H1 (cell line): Measurements from ENCODE around the gene MRS2. TPM values are rescaled to one million over a fixed set of nuclear protein-coding genes. Genes with fewer than 3 reads are reported as not detected.

Experiments used
- CTCF ChIA-PET: fragments of 300-600 bp; sonication (Branson Sonifier 250); formaldehyde crosslinking; loops from one replicate; lab custom pipeline; 2021; ENCODE audit not compliant: partially characterized antibody; lab: Charles Lee
- POLR2A ChIA-PET: fragments of 300-600 bp; sonication (Branson Sonifier 250); formaldehyde crosslinking; loops from one replicate; lab custom pipeline; 2021; ENCODE audit warnings: inconsistent platforms; ENCODE audit not compliant: partially characterized antibody; lab: Charles Lee
- DNase-seq, 2 experiments: peaks; one replicate each; pipeline versions ENCODE4 v3.0.0 to v3.0.0-alpha.2; 2010 to 2022; ENCODE audit warnings: low spot score in 2 of 2, low read depth in 1 of 2, mixed read lengths in 1 of 2
- FAIRE-seq: peaks from 2 replicates; lab custom pipeline; 2011; peaks lifted over from hg19 to GRCh38; lab: Jason Lieb, UNC
- H2AFZ ChIP-seq: 2 replicates; pipeline ENCODE4 v1.8.1; 2012; ENCODE audit warnings: low read length, inconsistent platforms
- H2AK5ac ChIP-seq: 2 replicates; pipeline ENCODE4 v1.6.1; 2013; ENCODE audit warnings: low read depth, low read length
- H2BK120ac ChIP-seq: replicated peaks from 2 replicates; pipeline ENCODE3; 2013; ENCODE audit warnings: low read depth, low read length, inconsistent platforms
- H2BK12ac ChIP-seq: 2 replicates; pipeline ENCODE4 v1.6.1; 2013; ENCODE audit warnings: low read depth, low read length
- H2BK15ac ChIP-seq: 2 replicates; pipeline ENCODE4 v1.6.1; 2013; ENCODE audit warnings: low read length
- H2BK20ac ChIP-seq: 2 replicates; pipeline ENCODE4 v1.6.1; 2013; ENCODE audit warnings: low read length
- H2BK5ac ChIP-seq: 2 replicates; pipeline ENCODE4 v1.6.1; 2013; ENCODE audit warnings: low read depth, low read length
- H3K14ac ChIP-seq: 2 replicates; pipeline ENCODE4 v1.6.1; 2013; ENCODE audit warnings: inconsistent platforms; ENCODE audit not compliant: insufficient read length
- H3K18ac ChIP-seq: 2 replicates; pipeline ENCODE4 v1.6.1; 2013; ENCODE audit warnings: low read length; ENCODE audit errors: extremely low read depth
- H3K23ac ChIP-seq: 2 replicates; pipeline ENCODE4 v1.6.1; 2013; ENCODE audit warnings: inconsistent platforms; ENCODE audit not compliant: insufficient read length
- H3K23me2 ChIP-seq: 2 replicates; pipeline ENCODE4 v1.6.1; 2013; ENCODE audit warnings: low read depth, low read length
- H3K27ac ChIP-seq: 2 replicates; pipeline ENCODE4 v1.6.1; 2011; ENCODE audit warnings: low read depth, low read length, inconsistent platforms
- H3K27me3 ChIP-seq, 4 experiments: replicated peaks in 1 of 4; 1 replicate in 1 of 4; 2 replicates in 3 of 4; pipeline versions ENCODE4 v1.6.1 to v1.8.1; 2011 to 2013; ENCODE audit warnings: low read length in 3 of 4, mild to moderate bottlenecking in 3 of 4, inconsistent platforms in 2 of 4, mixed read lengths in 2 of 4, moderate library complexity in 1 of 4; ENCODE audit not compliant: control insufficient read depth in 3 of 4, insufficient read depth in 3 of 4; ENCODE audit errors: extremely low read depth in 1 of 4
- H3K36me3 ChIP-seq, 4 experiments: 2 replicates each; pipeline versions ENCODE4 v1.6.1 to v1.8.1; 2011 to 2013; ENCODE audit warnings: mild to moderate bottlenecking in 4 of 4, low read length in 3 of 4, moderate library complexity in 2 of 4, control low read depth in 1 of 4, inconsistent platforms in 1 of 4; ENCODE audit not compliant: insufficient read depth in 4 of 4, control insufficient read depth in 2 of 4
- H3K4ac ChIP-seq: replicated peaks from 2 replicates; pipeline ENCODE3; 2013; ENCODE audit warnings: low read length, low read depth, mixed read lengths, inconsistent platforms; ENCODE audit not compliant: insufficient read length
- H3K4me1 ChIP-seq, 4 experiments: replicated peaks in 1 of 4; 1 replicate in 1 of 4; 2 replicates in 3 of 4; pipeline versions ENCODE4 v1.6.1 to v1.8.1; 2011 to 2013; ENCODE audit warnings: low read length in 3 of 4, inconsistent platforms in 2 of 4, mixed read lengths in 1 of 4; ENCODE audit not compliant: insufficient read depth in 4 of 4, control insufficient read depth in 3 of 4
- H3K4me2 ChIP-seq, 2 experiments: 2 replicates each; pipeline versions ENCODE4 v1.6.1 to v1.8.1; 2011 to 2013; ENCODE audit warnings: low read depth in 2 of 2, low read length in 2 of 2, control low read depth in 1 of 2, inconsistent platforms in 1 of 2, mild to moderate bottlenecking in 1 of 2; ENCODE audit not compliant: insufficient read depth in 1 of 2
- H3K4me3 ChIP-seq, 4 experiments: fragments of 200-600, 300-600 bp in 1 of 4; sonication (generic), shearing (Covaris generic), sonication (Bioruptor Twin) in 1 of 4; 2 replicates each; pipeline versions ENCODE4 v1.5.1 to v1.8.1; 2011 to 2016; ENCODE audit warnings: low read length in 4 of 4, low read depth in 3 of 4, control low read depth in 2 of 4, inconsistent platforms in 2 of 4, mild to moderate bottlenecking in 2 of 4, mixed read lengths in 1 of 4, moderate library complexity in 1 of 4; ENCODE audit not compliant: insufficient read depth in 2 of 4; ENCODE audit errors: extremely low read depth in 1 of 4
- H3K56ac ChIP-seq: replicated peaks from 2 replicates; pipeline ENCODE3; 2013; ENCODE audit warnings: low read depth, mild to moderate bottlenecking, mixed read lengths, low read length, inconsistent platforms; ENCODE audit not compliant: insufficient read length
- H3K79me1 ChIP-seq: 2 replicates; pipeline ENCODE4 v1.6.1; 2013; ENCODE audit warnings: low read depth, low read length, control low read depth
- H3K79me2 ChIP-seq, 2 experiments: 2 replicates each; pipeline versions ENCODE4 v1.6.1 to v1.8.1; 2012 to 2013; ENCODE audit warnings: low read length in 2 of 2, mild to moderate bottlenecking in 2 of 2, inconsistent platforms in 1 of 2; ENCODE audit not compliant: insufficient read depth in 2 of 2, control insufficient read depth in 1 of 2
- H3K9ac ChIP-seq, 4 experiments: replicated peaks in 1 of 4; 1 replicate in 1 of 4; 2 replicates in 3 of 4; pipeline versions ENCODE4 v1.6.1 to v1.8.1; 2011 to 2013; ENCODE audit warnings: low read depth in 3 of 4, low read length in 3 of 4, control low read depth in 2 of 4, mild to moderate bottlenecking in 2 of 4, moderate library complexity in 2 of 4, inconsistent platforms in 1 of 4; ENCODE audit errors: extremely low read depth in 1 of 4
- H3K9me3 ChIP-seq, 2 experiments: 2 replicates each; pipeline versions ENCODE4 v1.6.1 to v1.8.1; 2012 to 2013; ENCODE audit warnings: mild to moderate bottlenecking in 2 of 2, moderate library complexity in 2 of 2, control low read depth in 1 of 2, inconsistent platforms in 1 of 2, low read depth in 1 of 2, low read length in 1 of 2, mixed read lengths in 1 of 2; ENCODE audit not compliant: insufficient read depth in 2 of 2
- H4K20me1 ChIP-seq, 2 experiments: replicated peaks in 1 of 2; 2 replicates each; pipeline versions ENCODE3 to v1.8.1; 2011 to 2013; ENCODE audit warnings: inconsistent platforms in 2 of 2, low read length in 2 of 2, mild to moderate bottlenecking in 1 of 2; ENCODE audit not compliant: insufficient read depth in 2 of 2, control insufficient read depth in 1 of 2
- H4K5ac ChIP-seq: 2 replicates; pipeline ENCODE4 v1.6.1; 2013; ENCODE audit warnings: low read length, low read depth, mixed read lengths, inconsistent platforms; ENCODE audit not compliant: insufficient read length
- H4K8ac ChIP-seq: 2 replicates; pipeline ENCODE4 v1.8.0; 2013; ENCODE audit warnings: mild to moderate bottlenecking, moderate library complexity, low read length, inconsistent platforms; ENCODE audit not compliant: insufficient read depth; ENCODE audit errors: extremely low read depth
- H4K91ac ChIP-seq: replicated peaks from 2 replicates; pipeline ENCODE3; 2013; ENCODE audit warnings: low read length, mixed read lengths, inconsistent platforms; ENCODE audit not compliant: insufficient read length
- CBX5 ChIP-seq: fragments of 300-800, 300-1000 bp; sonication (generic); IDR thresholded peaks from 2 replicates; pipeline ENCODE4 v1.7.1; 2016; ENCODE audit warnings: antibody characterized with exemption, low read length, low read depth
- MAX ChIP-seq: IDR thresholded peaks from 2 replicates; pipeline ENCODE4 v1.6.1; 2012; ENCODE audit warnings: inconsistent platforms
- NRF1 ChIP-seq: IDR thresholded peaks from 2 replicates; pipeline ENCODE4 v1.6.1; 2011; ENCODE audit warnings: mild to moderate bottlenecking, low read depth, low read length, improper control_type of control experiment
- POLR2AphosphoS5 ChIP-seq: IDR thresholded peaks from 2 replicates; pipeline ENCODE4 v1.6.1; 2011; ENCODE audit warnings: low read depth, low read length
- RFX5 ChIP-seq: IDR thresholded peaks from 2 replicates; pipeline ENCODE4 v1.6.1; 2011; ENCODE audit warnings: low read depth, low read length, improper control_type of control experiment, borderline replicate concordance
- RNF2 ChIP-seq: fragments of 200-900, 300-1000 bp; sonication (generic); IDR thresholded peaks from 2 replicates; pipeline ENCODE4 v1.7.1; 2016; ENCODE audit warnings: borderline replicate concordance, low read depth, mild to moderate bottlenecking, antibody characterized with exemption, low read length; ENCODE audit not compliant: poor library complexity, severe bottlenecking; ENCODE audit errors: missing control alignments
- RXRA ChIP-seq: IDR thresholded peaks from 2 replicates; pipeline ENCODE4 v1.6.1; 2011; ENCODE audit warnings: low read depth, mild to moderate bottlenecking, low read length, moderate library complexity; ENCODE audit not compliant: insufficient read depth
- SIX5 ChIP-seq: IDR thresholded peaks from 2 replicates; pipeline ENCODE4 v1.6.1; 2011; ENCODE audit warnings: mild to moderate bottlenecking, low read depth, low read length
- SP1 ChIP-seq: IDR thresholded peaks from 2 replicates; pipeline ENCODE4 v1.6.1; 2011; ENCODE audit warnings: low read depth, low read length
- SP2 ChIP-seq: IDR thresholded peaks from 2 replicates; pipeline ENCODE4 v1.6.1; 2012; ENCODE audit warnings: mild to moderate bottlenecking, low read length, inconsistent platforms
- SRF ChIP-seq: IDR thresholded peaks from 2 replicates; pipeline ENCODE4 v1.6.1; 2011; ENCODE audit warnings: mild to moderate bottlenecking, low read depth, low read length, moderate library complexity
- SUZ12 ChIP-seq: fragments of 200-600 bp; sonication (generic); IDR thresholded peaks from 2 replicates; pipeline ENCODE4 v1.6.1; 2012; ENCODE audit warnings: mild to moderate bottlenecking, inconsistent platforms, low read length, moderate library complexity, mixed read lengths
- TAF1 ChIP-seq: IDR thresholded peaks from 2 replicates; pipeline ENCODE4 v1.6.1; 2011; ENCODE audit warnings: mild to moderate bottlenecking, low read depth, low read length
- TAF7 ChIP-seq: optimal IDR thresholded peaks from 2 replicates; pipeline ENCODE3; 2011; ENCODE audit warnings: low read depth, mild to moderate bottlenecking, inconsistent platforms, low read length, moderate library complexity, borderline replicate concordance
- TCF12 ChIP-seq: IDR thresholded peaks from 2 replicates; pipeline ENCODE4 v1.6.1; 2011; ENCODE audit warnings: low read depth, mild to moderate bottlenecking, low read length
- WGBS, 2 experiments: shearing (Covaris generic) in 1 of 2; methylation state at CpG; one replicate each; pipeline versions ENCODE4 v1.1.6 to v1.1.7; 2013 to 2015; ENCODE audit warnings: low lambda C conversion rate in 2 of 2, mixed read lengths in 2 of 2, inconsistent platforms in 1 of 2, low coverage in 1 of 2, missing lambda C conversion rate in 1 of 2; ENCODE audit not compliant: insufficient replicate concordance in 2 of 2, insufficient coverage in 1 of 2, insufficient read length in 1 of 2; ENCODE audit errors: extremely low coverage in 1 of 2, missing lambda C conversion rate in 1 of 2; 5-methylcytosine and 5-hydroxymethylcytosine counted together
- polyA plus RNA-seq, 7 experiments: library from polyadenylated mRNA; depleted of rRNA in 3 of 7; stranded (reverse) in 5 of 7; unstranded in 2 of 7; fragments of >200 nt in 5 of 7; fragments of 200-250 nt in 2 of 7; gene quantifications; 1 replicate in 5 of 7; 2 replicates in 1 of 7; 4 replicates in 1 of 7; pipeline versions ENCODE4 v1.2.1 to v1.2.3, GENCODE V29; 2011 to 2013; ENCODE audit warnings: missing spikeins in 2 of 7, mixed read lengths in 2 of 7
- total RNA-seq: library from RNA; stranded (reverse); fragmentation: NEBNext Ultra II Directional; extraction: Animal tissue kit (Norgen Biotek cat#: 25700); gene quantifications from 2 replicates; pipeline ENCODE4 v1.2.1, GENCODE V29; 2021

Gene MRS2
- total and polyA plus RNA-seq, 2 of the 8 experiments (the other 6 are each of a cell fraction or from before 2014, with no cell fraction given), result 51.2 to 67.5 TPM

GRCh38 chr6:24376871-24377270, 25.9 kb upstream of the MRS2 start:
- Histone ChIP-seq H4K91ac (no peak overlapping the region), H3K4me2 (no peak overlapping the region), H3K14ac (no peak overlapping the region), H4K8ac (no peak overlapping the region), H3K27ac (no peak overlapping the region), H3K9ac (no peak overlapping the region), H4K5ac (no peak overlapping the region), H3K23me2 (peaks cover 3% of the 10 kb centered on the region; the same call in 1 of the 2 replicates), H3K27me3 (no peaks in the 10 kb centered on the region), H3K4me3 (no peak overlapping the region), H3K4me1 (no peaks in the 10 kb centered on the region), H3K4ac (no peak overlapping the region), H2AFZ (no peak overlapping the region), H2BK20ac (no peak overlapping the region), H2BK15ac (no peak overlapping the region), H2AK5ac (no peak overlapping the region), H2BK120ac (no peak overlapping the region), H3K56ac (no peak overlapping the region), H3K9me3 (no peaks in the 10 kb centered on the region), H3K36me3 (no peaks in the 10 kb centered on the region), H3K23ac (no peak overlapping the region), H3K79me1 (no peaks in the 10 kb centered on the region), H2BK5ac (no peak overlapping the region), H2BK12ac (no peak overlapping the region), H4K20me1 (no peaks in the 10 kb centered on the region), H3K79me2 (no peaks in the 10 kb centered on the region), H3K18ac (no peak overlapping the region)
- WGBS, 2 experiments, result 90% methylated on average over 4 of the region's 4 CpGs; no CpG with 5 or more reads in 1 of the 2 experiments
- POLR2A ChIA-PET, result no interaction called here
- CTCF ChIA-PET, result interaction anchor here (0.6 to 1.1 kb wide), 2 partner anchors 10 to 67 kb away, joined by 3 read pairs; no protein-coding TSS in a partner anchor
- DNase-seq (no peak), FAIRE-seq (no peak)
- TF ChIP-seq SIX5 (no peak), MAX (no peak), CBX5 (no peak), POLR2AphosphoS5 (no peak), SUZ12 (no peak), SP1 (no peak), SRF (no peak), TCF12 (no peak), SP2 (no peak), RFX5 (no peak), TAF1 (no peak), RXRA (no peak), NRF1 (no peak), RNF2 (no peak), TAF7 (no peak)
